UCSD-AML1 (cell line): ENCODE data around the gene GALP.
"Not testable (repeated sequence)": the region's sequence is repeated elsewhere in the genome, so short reads cannot be mapped to it uniquely, and the experiment has no call there.

ENCODE experiments used
- DNase-seq: peaks from one replicate; lab custom pipeline; 2025; ENCODE audit not compliant: unreplicated experiment; lab: John Stamatoyannopoulos, UW

GALP gene

GRCh38 chr19:56147307-56147706 lies 28.5 kb upstream of the GALP start:
- DNase-seq = no peak

DNA sequence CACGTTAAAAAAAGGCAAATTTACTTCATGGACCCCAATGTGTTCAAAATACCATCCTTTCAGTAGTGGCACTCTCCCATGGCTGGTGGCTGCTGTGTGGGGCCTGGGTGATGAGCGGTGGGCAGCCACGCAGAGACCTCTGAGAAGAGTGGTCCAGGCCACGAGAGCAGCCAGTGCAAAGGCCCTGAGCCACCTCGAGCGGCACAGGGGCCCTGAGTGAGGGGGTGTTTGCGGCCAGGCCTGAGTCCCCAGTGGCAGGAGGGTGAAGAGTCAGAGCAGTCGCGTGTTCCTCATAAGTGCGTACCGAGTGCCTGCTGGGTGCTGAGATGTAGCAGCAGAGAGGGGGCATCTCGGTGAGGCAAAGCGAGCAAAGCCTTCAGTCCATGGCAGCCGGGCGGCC lies 27.7 kb upstream of the GALP start:
- DNase-seq = no peak

GRCh38 chr19:56148955-56149655 lies 26.7 kb upstream of the GALP start:
- DNase-seq = not testable (repeated sequence)

GRCh38 chr19:56149656-56150038 lies 26.2 kb upstream of the GALP start:
- no peak for DNase-seq

- DNase-seq = no peak
Measured at GRCh38 chr19:56150358-56150757, 25.4 kb upstream of the GALP start.

- DNase-seq = no peak
Measured at GRCh38 chr19:56152644-56153043, 23.2 kb upstream of the GALP start.

GRCh38 chr19:56153507-56153906 lies 22.3 kb upstream of the GALP start:
- no peak for DNase-seq

DNA sequence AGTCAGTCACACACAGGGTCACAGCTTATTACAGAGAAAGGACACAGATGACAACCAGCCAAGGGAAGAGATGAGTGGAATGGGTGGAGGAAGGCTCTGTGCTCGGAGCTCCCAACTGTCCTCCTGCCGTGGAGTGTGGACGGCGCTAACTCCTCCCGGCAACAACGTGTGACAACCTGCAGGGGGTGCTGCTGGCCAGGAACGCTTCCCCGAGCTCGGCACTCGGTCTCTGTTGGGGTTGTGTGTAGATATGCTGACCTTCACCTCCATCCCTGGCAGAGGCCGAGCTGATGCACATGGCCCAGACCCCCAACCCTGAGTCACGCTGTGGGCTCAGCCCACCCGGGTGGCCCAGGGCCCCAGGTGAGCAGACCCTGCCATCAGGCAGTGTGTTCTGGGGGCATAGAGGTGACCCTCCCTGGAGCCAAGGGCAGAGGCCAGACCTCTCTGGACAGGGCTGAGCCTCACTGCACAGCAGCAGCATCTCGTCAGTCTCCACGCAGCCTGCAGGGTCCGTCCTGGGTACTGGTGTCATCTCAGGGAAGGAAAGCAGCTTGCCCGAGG lies 20.6 kb upstream of the GALP start:
- peak; percentile 18 for DNase-seq

GRCh38 chr19:56156768-56157167 lies 19.0 kb upstream of the GALP start:
- DNase-seq = no peak

GRCh38 chr19:56158170-56158757 lies 17.5 kb upstream of the GALP start:
- no peak for DNase-seq

GRCh38 chr19:56159009-56159559 lies 16.7 kb upstream of the GALP start:
- no peak for DNase-seq

GRCh38 chr19:56159622-56160271 lies 16.1 kb upstream of the GALP start:
- no peak for DNase-seq

DNA sequence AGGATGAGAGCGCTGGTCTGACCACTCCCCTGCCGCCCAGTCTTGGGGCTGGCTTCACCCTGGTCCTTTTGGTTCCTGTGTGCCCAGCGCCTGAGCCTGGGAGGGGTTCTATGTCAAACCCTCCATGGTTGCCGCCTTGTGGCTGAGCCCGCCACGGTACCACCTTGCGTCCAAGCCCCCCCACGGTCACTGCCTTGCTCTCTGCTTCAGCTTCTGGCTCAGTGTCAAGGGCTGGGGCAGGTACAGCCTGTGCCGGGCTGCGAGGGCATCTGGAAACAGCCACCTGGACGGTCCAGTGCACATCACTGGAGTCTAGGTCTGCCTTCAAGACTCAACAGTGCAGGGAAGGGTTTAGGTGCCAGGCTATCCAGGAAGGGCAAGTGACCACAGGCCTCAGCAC lies 14.3 kb upstream of the GALP start:
- DNase-seq = no peak

DNA sequence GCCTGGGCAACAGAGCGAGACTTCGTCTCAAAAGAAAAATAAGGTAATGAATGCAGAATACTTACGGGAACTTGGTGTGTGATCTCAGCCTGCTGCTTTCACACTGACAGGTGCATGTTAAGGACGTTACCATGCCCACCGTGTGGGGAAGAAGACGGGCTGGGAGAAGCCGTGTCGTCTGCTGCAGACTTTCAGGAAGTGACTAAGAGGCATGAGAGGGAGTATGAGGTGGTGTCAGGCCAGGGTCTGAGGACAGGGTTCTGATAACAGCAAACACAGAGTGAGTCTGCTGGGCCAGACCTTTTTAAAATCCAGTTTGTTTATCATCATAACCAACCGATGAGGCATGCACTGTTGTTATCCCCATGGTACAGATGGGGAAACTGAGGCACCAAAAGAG lies 13.6 kb upstream of the GALP start:
- peak; percentile 38 for DNase-seq

- no peak for DNase-seq
Measured at GRCh38 chr19:56163097-56163496, 12.7 kb upstream of the GALP start.

GRCh38 chr19:56167064-56167578 lies 8.7 kb upstream of the GALP start:
- DNase-seq = no peak

GRCh38 chr19:56170261-56170660 lies 5.5 kb upstream of the GALP start:
- no peak for DNase-seq

DNA sequence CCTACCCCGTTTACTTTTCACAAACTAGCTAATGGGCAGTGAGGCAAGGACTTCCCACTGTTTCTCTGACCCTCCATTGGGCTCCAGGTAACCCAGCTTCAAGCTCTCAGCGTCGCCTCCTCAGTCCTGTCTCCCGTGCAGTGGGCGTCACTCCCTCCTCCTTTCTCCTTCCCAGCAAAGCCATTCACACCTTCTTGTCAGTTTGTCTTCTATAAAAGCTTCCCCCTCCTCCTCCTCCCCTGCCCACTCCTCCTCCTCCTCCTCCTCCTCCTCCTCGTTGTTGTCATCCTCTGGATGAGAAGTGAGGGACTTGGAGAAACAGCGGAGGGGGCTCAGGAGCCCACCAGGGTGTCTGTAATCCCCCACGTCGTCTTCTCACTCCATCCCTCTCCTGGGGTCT lies 1.7 kb upstream of the GALP start:
- no peak for DNase-seq

GRCh38 chr19:56174550-56174949 lies 1.3 kb upstream of the GALP start:
- DNase-seq = no peak

- not testable (repeated sequence) for DNase-seq
Measured at GRCh38 chr19:56176310-56176709, 502 bp downstream of the GALP start.

DNA sequence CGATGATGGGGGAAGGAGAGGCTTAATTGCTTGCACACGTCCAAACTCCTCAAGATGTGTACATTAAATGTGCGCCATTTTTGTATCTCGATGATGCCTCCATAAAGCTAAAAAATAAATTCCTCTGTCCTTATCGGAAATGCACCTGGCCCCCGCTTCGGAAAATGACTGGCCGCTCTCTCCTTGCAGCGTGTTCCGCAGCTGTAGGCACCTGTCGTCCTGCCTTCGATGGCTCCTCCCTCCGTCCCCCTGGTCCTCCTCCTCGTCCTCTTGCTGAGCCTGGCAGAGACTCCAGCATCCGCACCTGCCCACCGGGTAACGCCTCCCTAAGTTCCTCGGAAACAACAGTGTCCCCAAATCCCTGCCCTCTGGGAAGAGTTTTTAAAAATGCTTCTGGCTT lies 1.1 kb downstream of the GALP start:
- DNase-seq = no peak
